Measurements from ENCODE around the gene IARS1. TPM values are rescaled to one million over a fixed set of nuclear protein-coding genes. Genes with fewer than 3 reads are reported as not detected.

Gene IARS1
- total and polyA plus RNA-seq, 2 of the 13 experiments (the other 11 are each of a cell fraction or from before 2014, with no cell fraction given): 55.9 to 185 TPM

- TF ChIP-seq, protein P1, sequence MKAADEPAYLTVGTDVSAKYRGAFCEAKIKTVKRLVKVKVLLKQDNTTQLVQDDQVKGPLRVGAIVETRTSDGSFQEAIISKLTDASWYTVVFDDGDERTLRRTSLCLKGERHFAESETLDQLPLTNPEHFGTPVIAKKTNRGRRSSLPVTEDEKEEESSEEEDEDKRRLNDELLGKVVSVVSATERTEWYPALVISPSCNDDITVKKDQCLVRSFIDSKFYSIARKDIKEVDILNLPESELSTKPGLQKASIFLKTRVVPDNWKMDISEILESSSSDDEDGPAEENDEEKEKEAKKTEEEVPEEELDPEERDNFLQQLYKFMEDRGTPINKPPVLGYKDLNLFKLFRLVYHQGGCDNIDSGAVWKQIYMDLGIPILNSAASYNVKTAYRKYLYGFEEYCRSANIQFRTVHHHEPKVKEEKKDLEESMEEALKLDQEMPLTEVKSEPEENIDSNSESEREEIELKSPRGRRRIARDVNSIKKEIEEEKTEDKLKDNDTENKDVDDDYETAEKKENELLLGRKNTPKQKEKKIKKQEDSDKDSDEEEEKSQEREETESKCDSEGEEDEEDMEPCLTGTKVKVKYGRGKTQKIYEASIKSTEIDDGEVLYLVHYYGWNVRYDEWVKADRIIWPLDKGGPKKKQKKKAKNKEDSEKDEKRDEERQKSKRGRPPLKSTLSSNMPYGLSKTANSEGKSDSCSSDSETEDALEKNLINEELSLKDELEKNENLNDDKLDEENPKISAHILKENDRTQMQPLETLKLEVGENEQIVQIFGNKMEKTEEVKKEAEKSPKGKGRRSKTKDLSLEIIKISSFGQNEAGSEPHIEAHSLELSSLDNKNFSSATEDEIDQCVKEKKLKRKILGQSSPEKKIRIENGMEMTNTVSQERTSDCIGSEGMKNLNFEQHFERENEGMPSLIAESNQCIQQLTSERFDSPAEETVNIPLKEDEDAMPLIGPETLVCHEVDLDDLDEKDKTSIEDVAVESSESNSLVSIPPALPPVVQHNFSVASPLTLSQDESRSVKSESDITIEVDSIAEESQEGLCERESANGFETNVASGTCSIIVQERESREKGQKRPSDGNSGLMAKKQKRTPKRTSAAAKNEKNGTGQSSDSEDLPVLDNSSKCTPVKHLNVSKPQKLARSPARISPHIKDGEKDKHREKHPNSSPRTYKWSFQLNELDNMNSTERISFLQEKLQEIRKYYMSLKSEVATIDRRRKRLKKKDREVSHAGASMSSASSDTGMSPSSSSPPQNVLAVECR (CRISPR knock-in tag; IDR thresholded peaks at IDR 0.05; ENCODE audit: borderline replicate concordance): peak; percentile 99
- TF ChIP-seq KDM1A (CRISPR knock-in tag; IDR thresholded peaks at IDR 0.05) (0 out of 2 replicates have a peak, but pooled peaks have one; percentile 55), NCOA2 (CRISPR knock-in tag; IDR thresholded peaks at IDR 0.05) (peak; percentile 72), SRF (IDR thresholded peaks at IDR 0.05; ENCODE audit: low read depth, low read length) (no peak), RXRB (CRISPR knock-in tag; IDR thresholded peaks at IDR 0.05; ENCODE audit: borderline replicate concordance) (peak; percentile 87), ZNF230 (CRISPR knock-in tag; IDR thresholded peaks at IDR 0.05) (peak; percentile 87), ZNF652 (CRISPR knock-in tag; IDR thresholded peaks at IDR 0.05; ENCODE audit: borderline replicate concordance, low read depth) (peak; percentile 9; the same call in 1 of the 2 replicates), ZNF256 (CRISPR knock-in tag; conservative IDR thresholded peaks at IDR 0.05) (peak; percentile 93; the same call in 1 of the 2 replicates), ZNF879 (CRISPR knock-in tag; IDR thresholded peaks at IDR 0.05) (peak; percentile 53; the same call in 1 of the 2 replicates), GABPA (IDR thresholded peaks at IDR 0.05; ENCODE audit: low read depth, low read length) (no peak), GABPA (CRISPR knock-in tag; IDR thresholded peaks at IDR 0.05; ENCODE audit: low read depth) (peak; percentile 72; the same call in 1 of the 2 replicates), SMYD3 (CRISPR knock-in tag; IDR thresholded peaks at IDR 0.05) (peak; percentile 92)
- TF ChIP-seq, protein P2, sequence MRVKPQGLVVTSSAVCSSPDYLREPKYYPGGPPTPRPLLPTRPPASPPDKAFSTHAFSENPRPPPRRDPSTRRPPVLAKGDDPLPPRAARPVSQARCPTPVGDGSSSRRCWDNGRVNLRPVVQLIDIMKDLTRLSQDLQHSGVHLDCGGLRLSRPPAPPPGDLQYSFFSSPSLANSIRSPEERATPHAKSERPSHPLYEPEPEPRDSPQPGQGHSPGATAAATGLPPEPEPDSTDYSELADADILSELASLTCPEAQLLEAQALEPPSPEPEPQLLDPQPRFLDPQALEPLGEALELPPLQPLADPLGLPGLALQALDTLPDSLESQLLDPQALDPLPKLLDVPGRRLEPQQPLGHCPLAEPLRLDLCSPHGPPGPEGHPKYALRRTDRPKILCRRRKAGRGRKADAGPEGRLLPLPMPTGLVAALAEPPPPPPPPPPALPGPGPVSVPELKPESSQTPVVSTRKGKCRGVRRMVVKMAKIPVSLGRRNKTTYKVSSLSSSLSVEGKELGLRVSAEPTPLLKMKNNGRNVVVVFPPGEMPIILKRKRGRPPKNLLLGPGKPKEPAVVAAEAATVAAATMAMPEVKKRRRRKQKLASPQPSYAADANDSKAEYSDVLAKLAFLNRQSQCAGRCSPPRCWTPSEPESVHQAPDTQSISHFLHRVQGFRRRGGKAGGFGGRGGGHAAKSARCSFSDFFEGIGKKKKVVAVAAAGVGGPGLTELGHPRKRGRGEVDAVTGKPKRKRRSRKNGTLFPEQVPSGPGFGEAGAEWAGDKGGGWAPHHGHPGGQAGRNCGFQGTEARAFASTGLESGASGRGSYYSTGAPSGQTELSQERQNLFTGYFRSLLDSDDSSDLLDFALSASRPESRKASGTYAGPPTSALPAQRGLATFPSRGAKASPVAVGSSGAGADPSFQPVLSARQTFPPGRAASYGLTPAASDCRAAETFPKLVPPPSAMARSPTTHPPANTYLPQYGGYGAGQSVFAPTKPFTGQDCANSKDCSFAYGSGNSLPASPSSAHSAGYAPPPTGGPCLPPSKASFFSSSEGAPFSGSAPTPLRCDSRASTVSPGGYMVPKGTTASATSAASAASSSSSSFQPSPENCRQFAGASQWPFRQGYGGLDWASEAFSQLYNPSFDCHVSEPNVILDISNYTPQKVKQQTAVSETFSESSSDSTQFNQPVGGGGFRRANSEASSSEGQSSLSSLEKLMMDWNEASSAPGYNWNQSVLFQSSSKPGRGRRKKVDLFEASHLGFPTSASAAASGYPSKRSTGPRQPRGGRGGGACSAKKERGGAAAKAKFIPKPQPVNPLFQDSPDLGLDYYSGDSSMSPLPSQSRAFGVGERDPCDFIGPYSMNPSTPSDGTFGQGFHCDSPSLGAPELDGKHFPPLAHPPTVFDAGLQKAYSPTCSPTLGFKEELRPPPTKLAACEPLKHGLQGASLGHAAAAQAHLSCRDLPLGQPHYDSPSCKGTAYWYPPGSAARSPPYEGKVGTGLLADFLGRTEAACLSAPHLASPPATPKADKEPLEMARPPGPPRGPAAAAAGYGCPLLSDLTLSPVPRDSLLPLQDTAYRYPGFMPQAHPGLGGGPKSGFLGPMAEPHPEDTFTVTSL (CRISPR knock-in tag; IDR thresholded peaks at IDR 0.05; ENCODE audit: borderline replicate concordance): no peak
- TF ChIP-seq, protein P3, sequence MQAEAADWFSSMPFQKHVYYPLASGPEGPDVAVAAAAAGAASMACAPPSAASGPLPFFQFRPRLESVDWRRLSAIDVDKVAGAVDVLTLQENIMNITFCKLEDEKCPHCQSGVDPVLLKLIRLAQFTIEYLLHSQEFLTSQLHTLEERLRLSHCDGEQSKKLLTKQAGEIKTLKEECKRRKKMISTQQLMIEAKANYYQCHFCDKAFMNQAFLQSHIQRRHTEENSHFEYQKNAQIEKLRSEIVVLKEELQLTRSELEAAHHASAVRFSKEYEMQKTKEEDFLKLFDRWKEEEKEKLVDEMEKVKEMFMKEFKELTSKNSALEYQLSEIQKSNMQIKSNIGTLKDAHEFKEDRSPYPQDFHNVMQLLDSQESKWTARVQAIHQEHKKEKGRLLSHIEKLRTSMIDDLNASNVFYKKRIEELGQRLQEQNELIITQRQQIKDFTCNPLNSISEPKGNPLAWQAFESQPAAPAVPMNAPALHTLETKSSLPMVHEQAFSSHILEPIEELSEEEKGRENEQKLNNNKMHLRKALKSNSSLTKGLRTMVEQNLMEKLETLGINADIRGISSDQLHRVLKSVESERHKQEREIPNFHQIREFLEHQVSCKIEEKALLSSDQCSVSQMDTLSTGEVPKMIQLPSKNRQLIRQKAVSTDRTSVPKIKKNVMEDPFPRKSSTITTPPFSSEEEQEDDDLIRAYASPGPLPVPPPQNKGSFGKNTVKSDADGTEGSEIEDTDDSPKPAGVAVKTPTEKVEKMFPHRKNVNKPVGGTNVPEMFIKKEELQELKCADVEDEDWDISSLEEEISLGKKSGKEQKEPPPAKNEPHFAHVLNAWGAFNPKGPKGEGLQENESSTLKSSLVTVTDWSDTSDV (CRISPR knock-in tag; IDR thresholded peaks at IDR 0.05): peak; percentile 96
Observed at GRCh38 chr9:92293452-92294296, at the start of gene IARS1 (continued).
